ENCODE data around the gene PDE6C. TPM values are rescaled to one million over a fixed set of nuclear protein-coding genes. Genes with fewer than 3 reads are reported as not detected.

Gene PDE6C
- total RNA-seq, 2 experiments from 2014 or later: not detected

Other genes starting within 250 kb of the PDE6C start
- 10 to 100 TPM; 49.3 to 49.7 TPM for gene MYOF, start 130.2 kb upstream of the PDE6C start, total RNA-seq
- gene CEP55, start 115.9 kb upstream of the PDE6C start, total RNA-seq: 10 to 100 TPM; 88.0 to 91.3 TPM
- gene FFAR4, start 45.9 kb upstream of the PDE6C start, total RNA-seq: not detected
- not detected for gene RBP4, start 11.3 kb upstream of the PDE6C start, total RNA-seq
- 10 to 100 TPM; 18.6 to 19.0 TPM for gene FRA10AC1, start 90.1 kb downstream of the PDE6C start, total RNA-seq
- gene LGI1, start 145.4 kb downstream of the PDE6C start, total RNA-seq: not detected

Measured in activated CD4-positive, alpha-beta memory T cell treated with anti-CD3 and anti-CD28 coated beads for 36 hours (primary cell).